Left kidney (tissue), 2 donors: ENCODE measurements around the gene KNCN. TPM values are rescaled to one million over a fixed set of nuclear protein-coding genes. Genes with fewer than 3 reads are reported as not detected.

Experiments
- DNase-seq: peaks from one replicate; pipeline ENCODE4 v3.0.0-alpha.2; 2013
- polyA plus RNA-seq: library from polyadenylated mRNA; unstranded; fragments of 120-200 nt; gene quantifications from one replicate; pipeline ENCODE4 v1.2.1, GENCODE V29; 2013; ENCODE audit not compliant: insufficient read length

Gene KNCN
- polyA plus RNA-seq, 1 donor = not detected

DNA sequence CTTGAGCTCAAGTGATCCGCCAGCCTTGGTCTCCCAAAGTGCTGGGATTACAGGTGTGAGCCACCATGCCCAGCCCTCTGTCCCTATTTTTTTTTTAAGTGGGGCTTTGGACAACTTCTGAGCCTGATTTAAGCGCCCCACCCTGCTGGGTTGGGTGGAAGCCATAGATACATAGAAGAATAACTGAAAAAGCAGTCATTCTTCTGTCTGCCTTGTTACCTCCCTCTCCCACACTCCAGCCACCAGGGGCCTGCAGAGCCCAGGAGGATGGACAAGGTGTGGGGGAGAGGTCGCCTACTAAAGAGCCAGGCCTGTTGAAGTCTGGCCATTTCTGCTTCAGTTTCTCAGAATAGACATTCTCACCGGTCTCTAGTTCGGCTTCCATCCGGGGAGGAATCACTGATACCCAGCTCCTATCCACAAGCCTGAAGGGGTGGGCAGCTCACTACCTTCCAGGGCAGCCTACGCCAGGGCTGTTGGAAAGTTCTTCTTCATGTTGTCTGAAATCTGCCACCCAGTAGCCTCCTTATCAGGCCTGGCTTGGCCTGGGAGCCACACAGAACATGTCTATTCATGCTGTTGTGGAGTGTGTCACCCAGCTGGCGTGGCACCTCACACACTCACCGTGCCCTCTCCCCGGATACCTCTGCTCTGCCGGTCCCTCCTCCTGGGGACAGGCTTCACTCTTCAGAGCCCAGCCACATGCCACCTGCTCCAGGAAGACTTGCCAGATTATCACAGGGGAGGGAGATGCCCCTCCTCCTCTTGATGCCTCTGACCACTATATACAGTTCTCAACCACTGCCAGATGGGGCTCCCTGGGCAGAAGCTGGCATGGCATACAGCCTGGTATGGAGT is 27.7 kb downstream of the KNCN start:
- no peak for DNase-seq

DNA sequence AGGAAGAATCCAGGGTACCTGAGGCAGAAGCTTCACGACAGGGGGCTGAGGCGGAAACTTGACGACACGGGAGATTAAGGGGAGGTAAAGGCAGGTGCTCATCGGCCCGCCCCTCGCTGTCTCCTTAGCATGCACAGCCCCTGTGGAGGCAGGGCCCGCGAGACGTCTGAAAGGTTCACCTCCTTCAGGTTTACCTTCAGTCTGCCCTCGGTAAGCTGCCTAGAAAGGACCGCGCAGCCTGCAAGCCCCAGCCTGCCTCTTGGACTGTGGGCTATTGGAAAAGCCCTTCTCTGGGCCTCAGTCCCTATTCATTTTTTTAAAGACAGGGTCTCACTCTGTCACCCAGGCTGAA is 28.5 kb downstream of the KNCN start:
- DNase-seq = no peak

GRCh38 chr1:46522184-46522968 is 29.1 kb downstream of the KNCN start:
- no peak for DNase-seq

DNA sequence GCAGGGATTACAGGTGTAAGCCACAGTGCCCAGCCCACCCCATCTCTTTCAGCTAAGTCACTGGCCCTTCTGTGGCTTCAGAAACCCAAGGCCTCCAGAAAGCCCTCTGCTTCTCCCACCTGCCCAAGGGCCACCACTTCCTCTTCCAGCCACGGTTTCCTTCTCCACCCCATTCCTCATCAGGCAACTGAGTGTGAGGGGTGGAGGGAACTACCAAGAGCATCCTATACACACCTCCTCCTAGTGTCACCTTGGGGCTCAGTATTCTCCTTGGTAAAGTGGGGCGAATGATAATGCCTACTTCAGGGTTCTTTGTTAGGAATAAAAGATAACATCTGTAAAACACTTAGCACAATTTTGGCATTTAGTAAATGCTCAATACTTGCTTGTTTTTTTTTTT is 30.0 kb downstream of the KNCN start:
- DNase-seq = no peak

DNA sequence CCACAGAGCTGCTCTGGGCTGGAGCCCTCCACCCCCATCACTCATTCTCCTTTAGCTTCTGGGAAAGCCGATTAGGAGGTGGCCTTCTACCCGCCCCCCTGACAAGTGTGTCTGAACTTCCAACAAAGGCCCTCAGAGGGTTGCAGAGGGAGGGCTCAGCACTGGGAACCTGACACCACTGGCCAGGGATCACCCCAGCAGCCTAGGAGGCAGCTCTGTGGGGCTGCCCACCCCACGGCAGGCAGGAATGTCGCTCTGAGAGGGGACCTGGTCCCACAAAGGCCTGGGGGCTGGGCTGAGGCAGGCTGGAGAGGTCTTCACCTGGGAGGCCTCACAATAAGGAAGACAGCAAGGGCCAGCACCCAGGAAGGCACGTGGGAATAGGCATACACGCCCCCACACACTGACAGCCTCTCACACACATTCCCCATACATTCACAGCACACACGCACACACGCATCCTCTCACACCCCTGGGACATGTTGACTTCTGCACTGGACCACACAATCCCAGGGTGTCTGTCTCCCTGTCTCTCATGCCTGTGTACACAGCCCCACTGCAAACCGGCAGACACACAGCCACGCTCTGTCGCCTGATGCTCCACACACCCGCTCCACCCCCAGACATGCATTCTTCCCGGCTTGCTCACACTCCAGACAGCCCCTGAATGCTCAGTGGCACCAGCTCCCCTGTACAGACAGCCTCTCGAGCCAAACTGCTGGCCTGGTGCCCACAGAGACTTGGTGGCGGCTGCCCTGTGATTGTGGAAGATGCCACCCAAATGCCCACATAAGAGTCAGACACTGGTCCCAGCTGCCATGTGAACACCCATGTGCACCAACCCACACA is 31.2 kb downstream of the KNCN start:
- no peak for DNase-seq

DNA sequence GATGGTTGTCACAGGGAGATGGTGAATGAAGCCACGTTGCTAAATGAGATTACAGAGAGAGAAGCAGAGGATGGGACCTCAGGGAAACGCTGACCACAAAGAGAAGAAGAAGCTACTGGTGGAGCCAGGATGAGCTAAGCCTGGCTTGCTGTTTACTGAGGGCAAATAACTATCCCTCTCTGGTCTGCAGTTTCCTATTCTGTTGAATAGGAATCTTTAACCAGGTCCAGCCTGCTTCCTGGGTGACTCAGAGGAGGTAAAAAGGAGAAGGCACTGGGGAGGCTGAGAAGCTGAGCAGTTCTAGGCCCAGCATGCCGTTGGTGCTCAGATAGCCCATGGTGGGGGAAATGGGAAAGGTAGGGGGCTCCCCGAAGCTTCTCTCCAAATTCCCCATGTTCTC is 32.2 kb downstream of the KNCN start:
- DNase-seq = no peak

DNA sequence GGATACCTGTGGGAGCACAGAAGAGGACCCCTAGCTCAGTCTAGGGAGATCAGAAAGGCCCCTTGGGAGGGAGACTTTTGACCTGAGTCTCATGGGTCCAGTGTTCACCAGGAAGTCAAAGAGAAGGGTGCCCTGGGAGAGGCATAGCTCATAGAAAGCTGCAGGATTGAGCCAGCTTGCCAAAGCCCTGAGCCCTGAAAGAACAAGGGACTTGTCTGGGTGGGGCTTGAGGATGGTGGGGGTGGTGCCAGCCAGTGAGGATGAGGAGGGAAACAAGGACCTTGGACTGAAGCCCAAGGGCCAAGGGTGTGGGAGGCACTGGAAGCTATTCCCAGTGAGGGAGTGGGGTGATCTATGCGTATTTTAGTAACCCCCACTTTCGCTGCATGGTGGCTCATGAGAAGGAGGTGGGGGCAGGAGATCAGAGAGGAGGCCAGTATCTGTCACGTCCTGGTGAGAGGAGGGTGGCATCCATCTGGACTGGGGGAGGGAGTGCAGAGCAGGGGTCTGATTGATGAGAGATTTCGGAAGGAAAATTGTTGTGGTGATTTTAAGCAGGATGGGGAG is 33.4 kb downstream of the KNCN start:
- DNase-seq = no peak

- no peak for DNase-seq
These were observed 34.3 kb downstream of the KNCN start for GRCh38 chr1:46517010-46517600.

- no peak for DNase-seq
These were observed 35.1 kb downstream of the KNCN start for GRCh38 chr1:46516200-46516950.

- DNase-seq = no peak
These were observed 35.9 kb downstream of the KNCN start for GRCh38 chr1:46515576-46515975.

- no peak for DNase-seq
These were observed 37.9 kb downstream of the KNCN start for GRCh38 chr1:46513536-46513935.

GRCh38 chr1:46512792-46513190 is 38.7 kb downstream of the KNCN start:
- no peak for DNase-seq

DNA sequence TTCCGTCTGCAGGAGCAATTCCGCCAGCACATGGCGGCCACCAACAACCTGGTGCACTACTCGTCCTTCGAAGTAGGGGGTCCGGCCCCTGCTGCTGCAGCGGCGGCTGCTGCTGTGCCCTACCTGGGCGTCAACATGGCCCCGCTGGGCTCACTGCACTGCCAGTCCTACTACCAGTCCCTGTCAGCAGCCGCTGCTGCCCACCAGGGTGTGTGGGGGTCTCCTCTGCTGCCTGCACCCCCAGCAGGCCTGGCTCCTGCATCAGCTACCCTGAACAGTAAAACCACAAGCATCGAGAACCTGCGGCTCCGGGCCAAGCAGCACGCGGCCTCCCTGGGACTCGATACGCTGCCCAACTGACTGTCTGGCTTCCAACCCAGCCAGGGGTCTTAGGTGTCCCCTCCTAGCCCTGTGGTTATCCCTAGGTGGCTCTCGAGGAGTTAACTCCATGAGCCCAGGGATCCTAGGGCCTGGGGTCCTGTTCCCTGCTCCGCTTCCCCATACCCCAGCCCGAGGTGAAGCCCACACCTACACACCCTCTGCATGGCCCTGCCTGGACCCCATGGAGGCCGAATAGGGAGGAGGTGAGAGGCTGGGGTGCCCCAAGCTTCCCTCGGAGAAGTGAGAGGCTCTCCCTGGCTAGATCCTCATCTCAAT is 39.2 kb downstream of the KNCN start:
- DNase-seq = no peak

DNA sequence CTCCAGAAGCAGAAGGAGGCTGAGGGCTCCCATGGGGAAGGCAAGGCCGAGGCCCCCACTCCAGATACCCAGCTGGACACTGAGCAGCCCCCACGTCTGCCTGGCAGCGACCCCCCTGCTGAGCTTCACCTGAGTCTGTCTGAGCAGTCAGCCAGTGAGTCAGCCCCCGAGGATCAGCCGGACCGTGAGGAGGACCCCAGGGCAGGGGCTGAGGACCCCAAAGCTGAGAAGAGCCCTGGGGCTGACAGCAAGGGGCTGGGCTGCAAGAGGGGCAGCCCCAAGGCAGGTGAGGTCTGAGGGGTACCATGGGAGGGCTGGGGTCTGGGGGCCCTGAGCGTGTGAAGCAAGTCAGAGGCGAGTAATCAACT is 40.5 kb downstream of the KNCN start:
- DNase-seq = no peak

DNA sequence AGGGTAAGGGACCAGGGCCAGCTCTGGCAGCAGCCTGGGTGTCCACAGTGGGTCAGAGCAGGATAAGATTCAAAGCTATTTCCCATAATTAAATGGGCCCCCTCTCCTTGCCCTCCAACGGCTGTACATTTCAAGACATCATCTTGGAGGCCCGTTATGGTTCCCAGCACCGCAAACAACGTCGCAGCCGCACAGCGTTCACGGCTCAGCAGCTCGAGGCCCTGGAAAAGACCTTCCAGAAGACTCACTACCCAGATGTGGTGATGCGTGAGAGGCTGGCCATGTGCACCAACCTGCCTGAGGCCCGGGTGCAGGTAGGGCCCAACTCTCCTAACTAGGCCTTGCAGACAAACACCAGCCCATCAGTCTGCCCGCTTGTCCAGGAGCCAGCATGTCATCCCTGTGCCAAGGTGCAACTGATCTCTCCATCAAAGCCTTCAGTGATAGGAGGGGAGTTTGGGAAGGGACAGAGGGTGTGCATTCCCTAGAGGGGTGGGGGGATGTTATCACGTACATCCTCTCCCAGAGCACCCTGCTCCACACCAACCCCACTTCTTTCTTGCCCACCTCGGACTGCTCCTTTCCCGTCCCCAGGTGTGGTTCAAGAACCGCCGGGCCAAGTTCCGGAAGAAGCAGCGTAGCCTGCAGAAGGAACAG is 41.0 kb downstream of the KNCN start:
- DNase-seq = no peak

DNA sequence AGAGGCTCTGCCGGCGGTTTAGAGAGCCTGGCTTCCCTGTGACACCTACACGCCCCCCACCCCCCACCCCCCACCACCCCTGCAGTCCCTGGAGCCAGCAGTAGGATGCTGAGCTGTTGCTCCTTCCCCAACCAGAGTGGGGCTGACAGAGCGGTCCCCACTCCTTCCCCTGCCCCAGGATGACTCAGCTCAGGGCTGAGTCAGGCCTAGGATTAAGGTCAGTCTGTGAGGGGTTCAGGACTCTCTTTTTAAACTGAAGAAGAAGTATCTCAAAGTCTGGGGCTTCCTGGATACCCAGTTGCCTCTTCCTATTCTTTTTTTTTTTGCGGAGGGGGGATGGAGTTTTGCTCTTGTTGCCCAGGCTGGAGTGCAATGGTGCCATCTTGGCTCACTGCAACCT is 42.7 kb downstream of the KNCN start:
- DNase-seq = no peak

- no peak for DNase-seq
These were observed 44.8 kb downstream of the KNCN start for GRCh38 chr1:46506470-46507219.

DNA sequence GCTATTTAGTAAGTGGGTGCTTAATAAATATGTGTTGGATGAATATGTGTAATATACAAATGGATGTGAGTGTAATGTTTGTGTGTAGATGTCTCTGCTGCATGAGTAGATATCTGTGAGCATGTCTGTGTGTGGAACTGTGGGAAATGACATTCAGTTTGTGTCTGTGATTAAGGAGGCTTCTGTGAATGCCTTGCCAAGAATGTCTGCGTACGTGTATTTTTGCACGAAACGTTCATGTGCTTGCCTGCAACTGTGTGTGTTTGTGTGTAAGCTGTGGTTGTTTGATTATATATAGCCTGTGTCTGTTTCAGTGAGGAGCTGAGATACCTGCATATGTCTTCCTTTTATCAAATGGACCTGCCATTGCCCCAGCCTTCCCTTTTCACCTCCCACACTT is 48.0 kb downstream of the KNCN start:
- no peak for DNase-seq

DNA sequence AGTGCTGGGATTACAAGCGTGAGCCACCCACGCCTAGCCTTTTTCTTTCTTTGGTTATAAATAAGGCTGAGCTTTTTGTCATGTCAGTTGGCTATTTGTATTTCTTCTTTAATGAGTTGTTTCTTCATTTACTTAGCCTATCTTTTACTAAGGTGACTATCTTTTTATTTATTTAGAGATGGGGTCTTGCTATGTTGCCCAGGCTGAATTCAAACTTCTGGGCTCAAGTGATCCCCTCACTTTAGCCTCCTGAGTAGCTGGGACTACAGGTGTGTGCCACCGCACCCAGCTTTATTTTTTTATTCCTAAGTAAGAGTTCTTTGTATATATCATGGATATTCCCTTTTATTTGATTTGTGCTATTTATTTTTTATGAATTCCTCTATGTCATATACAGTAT is 49.9 kb downstream of the KNCN start:
- DNase-seq = no peak
